Keratinocyte (primary cell): ENCODE results near the gene LCN10. TPM values are rescaled to one million over a fixed set of nuclear protein-coding genes. Genes with fewer than 3 reads are reported as not detected.

Experiments used
- DNase-seq: peaks from one replicate; pipeline ENCODE4 v3.0.0-alpha.2; 2011; ENCODE audit warnings: low read depth, missing footprints, low spot score
- FAIRE-seq: peaks from 2 replicates; lab custom pipeline; 2011; peaks lifted over from hg19 to GRCh38; lab: Jason Lieb, UNC
- H2AFZ ChIP-seq: 2 replicates; pipeline ENCODE4 v1.6.0; 2012; ENCODE audit warnings: low read length, control low read depth, inconsistent platforms; ENCODE audit not compliant: control insufficient read depth
- H3K27ac ChIP-seq: 2 replicates; pipeline ENCODE4 v1.5.1; 2011; ENCODE audit warnings: low read length; ENCODE audit not compliant: control insufficient read depth, insufficient read depth
- H3K27me3 ChIP-seq: 3 replicates; pipeline ENCODE4 v1.6.0; 2011; ENCODE audit warnings: low read length; ENCODE audit not compliant: control insufficient read depth, insufficient read depth; ENCODE audit errors: extremely low read depth
- H3K36me3 ChIP-seq, 2 experiments: 2 replicates in 1 of 2; 3 replicates in 1 of 2; pipeline ENCODE4 v1.5.1; 2011; ENCODE audit warnings: low read length in 2 of 2, mild to moderate bottlenecking in 1 of 2; ENCODE audit not compliant: control insufficient read depth in 2 of 2, insufficient read depth in 2 of 2; ENCODE audit errors: extremely low read depth in 1 of 2
- H3K4me1 ChIP-seq: 3 replicates; pipeline ENCODE4 v1.5.1; 2011; ENCODE audit warnings: low read length; ENCODE audit not compliant: control insufficient read depth, insufficient read depth; ENCODE audit errors: extremely low read depth
- H3K4me2 ChIP-seq: 3 replicates; pipeline ENCODE4 v1.6.0; 2011; ENCODE audit warnings: low read depth, low read length; ENCODE audit not compliant: control insufficient read depth, insufficient read depth; ENCODE audit errors: extremely low read depth
- H3K4me3 ChIP-seq, 3 experiments: fragments of 200-600 bp in 1 of 3; sonication (generic) in 1 of 3; 2 replicates in 2 of 3; 3 replicates in 1 of 3; pipeline ENCODE4 v1.5.1; 2011 to 2016; ENCODE audit warnings: low read length in 3 of 3, mild to moderate bottlenecking in 3 of 3, control low read depth in 2 of 3, inconsistent platforms in 1 of 3, low read depth in 1 of 3, mixed read lengths in 1 of 3, mixed run types in 1 of 3, moderate library complexity in 1 of 3; ENCODE audit not compliant: control insufficient read depth in 2 of 3, insufficient read depth in 2 of 3; ENCODE audit errors: extremely low read depth in 1 of 3
- H3K79me2 ChIP-seq: 2 replicates; pipeline ENCODE4 v1.6.0; 2012; ENCODE audit warnings: low read length; ENCODE audit not compliant: control insufficient read depth, insufficient read depth
- H3K9ac ChIP-seq: 3 replicates; pipeline ENCODE4 v1.6.0; 2011; ENCODE audit warnings: low read length; ENCODE audit not compliant: control insufficient read depth, insufficient read depth; ENCODE audit errors: extremely low read depth
- H3K9me1 ChIP-seq: 3 replicates; pipeline ENCODE4 v1.6.0; 2011; ENCODE audit warnings: low read length; ENCODE audit not compliant: control insufficient read depth, insufficient read depth; ENCODE audit errors: extremely low read depth
- H3K9me3 ChIP-seq: 2 replicates; pipeline ENCODE4 v1.5.1; 2012; ENCODE audit warnings: low read depth, low read length; ENCODE audit not compliant: control insufficient read depth
- H4K20me1 ChIP-seq: 3 replicates; pipeline ENCODE4 v1.6.0; 2011; ENCODE audit warnings: low read length; ENCODE audit not compliant: control insufficient read depth, insufficient read depth; ENCODE audit errors: extremely low read depth
- CTCF ChIP-seq, 3 experiments: IDR thresholded peaks in 1 of 3; conservative IDR thresholded peaks in 1 of 3; optimal IDR thresholded peaks in 1 of 3; 2 replicates in 2 of 3; 3 replicates in 1 of 3; pipeline versions ENCODE3 to v1.5.1; 2011; ENCODE audit warnings: low read length in 3 of 3, mild to moderate bottlenecking in 3 of 3, moderate library complexity in 2 of 3, control low read depth in 1 of 3, inconsistent platforms in 1 of 3; ENCODE audit not compliant: insufficient read depth in 2 of 3; ENCODE audit errors: extremely low read depth in 1 of 3
- EZH2 ChIP-seq: IDR thresholded peaks from one replicate; pipeline ENCODE4 v1.6.1; 2012; ENCODE audit warnings: inconsistent platforms, mild to moderate bottlenecking, low read length, moderate library complexity
- dilution Hi-C: fragments of 300-500 bp; cut with MboI; formaldehyde crosslinking; loops from one replicate; pipeline ENCODE4 v1.7.0; 2020; ENCODE audit warnings: low sequenced_read_pairs; ENCODE audit not compliant: extremely low pct_ligation_motif_present
- polyA plus RNA-seq, 5 experiments: library from polyadenylated mRNA; depleted of rRNA in 3 of 5; stranded (reverse) in 3 of 5; stranded (forward) in 1 of 5; unstranded in 1 of 5; fragments of >200 nt; gene quantifications; 1 replicate in 1 of 5; 2 replicates in 3 of 5; 3 replicates in 1 of 5; pipeline versions ENCODE4 v1.2.1 to v1.2.3, GENCODE V29; 2011 to 2012; ENCODE audit warnings: missing spikeins in 2 of 5, low read depth in 1 of 5, low replicate concordance in 1 of 5

The LCN10 gene
- polyA plus RNA-seq, 1 donor (not counting 4 experiments of a cell fraction or from before 2014, with no cell fraction given) = not detected

- dilution Hi-C loops = no loop called here
- Histone ChIP-seq H3K4me2 (peak overlapping the region; percentile 10), H3K9me1 (peaks cover 3% of the 10 kb centered on the region), H3K4me3 (no peak overlapping the region), H3K36me3 (peaks cover 23 to 28% of the 10 kb centered on the region in 2 experiments), H3K27me3 (no peaks in the 10 kb centered on the region), H3K27ac (no peak overlapping the region), H3K79me2 (peaks cover 16% of the 10 kb centered on the region), H3K9me3 (no peaks in the 10 kb centered on the region), H3K9ac (no peak overlapping the region), H2AFZ (no peak overlapping the region), H3K4me1 (peaks cover 31% of the 10 kb centered on the region), H4K20me1 (peaks cover 50% of the 10 kb centered on the region)
- DNase-seq (no peak), FAIRE-seq (peak; percentile 75)
- TF ChIP-seq EZH2 = no peak
- TF ChIP-seq CTCF (optimal IDR thresholded peaks at IDR 0.05 in 1 of 3, IDR thresholded peaks at IDR 0.05 in 1 of 3, conservative IDR thresholded peaks at IDR 0.05 in 1 of 3; ENCODE audit: extremely low read depth in 1 of 3, insufficient read depth in 2 of 3, low read length in 3 of 3) = no peak
Observed at GRCh38 chr9:136721339-136722092, 21.2 kb downstream of the LCN10 start.

GRCh38 chr9:136720898-136721338 is 21.8 kb downstream of the LCN10 start:
- dilution Hi-C loops = no loop called here
- TF ChIP-seq EZH2 (no peak), CTCF (optimal IDR thresholded peaks at IDR 0.05 in 1 of 3, IDR thresholded peaks at IDR 0.05 in 1 of 3, conservative IDR thresholded peaks at IDR 0.05 in 1 of 3; ENCODE audit: extremely low read depth in 1 of 3, insufficient read depth in 2 of 3, low read length in 3 of 3) (no peak)
- H3K9me3 ChIP-seq = no peaks in the 10 kb centered on the region
- H2AFZ ChIP-seq = no peak overlapping the region
- peaks cover 44% of the 10 kb centered on the region for H4K20me1 ChIP-seq
- no peak for FAIRE-seq
- peaks cover 10% of the 10 kb centered on the region for H3K79me2 ChIP-seq
- H3K9me1 ChIP-seq = peaks cover 3% of the 10 kb centered on the region
- H3K4me2 ChIP-seq = no peak overlapping the region
- DNase-seq = no peak
- peaks cover 18 to 22% of the 10 kb centered on the region in 2 experiments for H3K36me3 ChIP-seq
- no peak overlapping the region for H3K4me3 ChIP-seq
- peaks cover 25% of the 10 kb centered on the region for H3K4me1 ChIP-seq
- no peak overlapping the region for H3K27ac ChIP-seq
- H3K27me3 ChIP-seq = no peaks in the 10 kb centered on the region
- no peak overlapping the region for H3K9ac ChIP-seq
